ENCODE results near the gene PSMB3. TPM values are rescaled to one million over a fixed set of nuclear protein-coding genes. Genes with fewer than 3 reads are reported as not detected.

The PSMB3 gene
- polyA plus RNA-seq, 1 of the 3 experiments (the other 2 are of a cell fraction) = 533 TPM

- POLR2A ChIA-PET = interaction anchor here (0.6 to 1.9 kb wide), 2 partner anchors 25 to 45 kb away, joined by 4 to 6 read pairs; partner anchors contain the start of gene MLLT6
- CTCF ChIA-PET = interaction anchor here (0.8 to 1.8 kb wide), 3 partner anchors 15 to 73 kb away, joined by 4 to 11 read pairs (median 4); no protein-coding TSS in a partner anchor
- H3K4me3 ChIP-seq (ENCODE audit: low read depth in 2 of 2, low read length in 1 of 2) = peak overlapping the region; percentile 91 to 93
- H3K79me2 ChIP-seq (ENCODE audit: insufficient read depth) = peaks cover 67% of the 10 kb centered on the region
- H2AFZ ChIP-seq (ENCODE audit: low read depth) = peak overlapping the region; percentile 61
- no peak for DNase-seq
- H3F3A ChIP-seq (replicated peaks; ENCODE audit: insufficient read depth) = peaks cover 3% of the 10 kb centered on the region
- peaks cover 21% of the 10 kb centered on the region for H4K20me1 ChIP-seq (ENCODE audit: insufficient read depth)
- H3K9me3 ChIP-seq = no peaks in the 10 kb centered on the region
- H3K9ac ChIP-seq = peak overlapping the region; percentile 72; the same call in 1 of the 2 replicates
- peaks cover 4 to 5% of the 10 kb centered on the region in 2 experiments for H3K36me3 ChIP-seq (replicated peaks in 1 of 2; ENCODE audit: control insufficient read depth in 1 of 2, insufficient read depth in 2 of 2, low read length in 1 of 2)
- peaks cover 5 to 35% of the 10 kb centered on the region in 2 experiments; a peak in 1 of 4 replicates for H3K4me1 ChIP-seq (ENCODE audit: control insufficient read depth in 1 of 2, insufficient read depth in 2 of 2, low read depth in 1 of 2, low read length in 1 of 2)
- no peak for TF ChIP-seq TCF12 (IDR thresholded peaks at IDR 0.05)
- no peak for TF ChIP-seq TEAD4 (IDR thresholded peaks at IDR 0.05; ENCODE audit: borderline replicate concordance, insufficient read depth)
- TF ChIP-seq RCOR1 (IDR thresholded peaks at IDR 0.05; ENCODE audit: low read length) = no peak
- TF ChIP-seq FOSL2 (IDR thresholded peaks at IDR 0.05; ENCODE audit: borderline replicate concordance, low read depth) = no peak
- TF ChIP-seq JUND (IDR thresholded peaks at IDR 0.05) = no peak
- TF ChIP-seq MXI1 (IDR thresholded peaks at IDR 0.05; ENCODE audit: low read depth, low read length) = no peak
- no peak for TF ChIP-seq RFX5 (IDR thresholded peaks at IDR 0.05; ENCODE audit: low read length)
- TF ChIP-seq FOXM1 (IDR thresholded peaks at IDR 0.05; ENCODE audit: low read depth) = no peak
- no peak for TF ChIP-seq ZBTB33 (IDR thresholded peaks at IDR 0.05; ENCODE audit: borderline replicate concordance, low read depth)
- TF ChIP-seq NRF1 (IDR thresholded peaks at IDR 0.05; ENCODE audit: low read depth, low read length) = no peak
- TF ChIP-seq EP300 (IDR thresholded peaks at IDR 0.05; ENCODE audit: borderline replicate concordance in 1 of 2, low read depth in 1 of 2, low read length in 1 of 2) = no peak
- no peak for TF ChIP-seq MEF2A (IDR thresholded peaks at IDR 0.05; ENCODE audit: borderline replicate concordance, low read depth)
- peak overlapping the region; percentile 100 for H3K4me2 ChIP-seq
- H3K27ac ChIP-seq (ENCODE audit: low read depth in 2 of 2, low read length in 1 of 2) = peak overlapping the region; percentile 63 to 98
- no peaks in the 10 kb centered on the region for H3K9me2 ChIP-seq
- H3K27me3 ChIP-seq (ENCODE audit: insufficient read depth) = no peaks in the 10 kb centered on the region
- 4% methylated on average over 11 of the region's 12 CpGs for WGBS (ENCODE audit: low lambda C conversion rate)
These were observed 2.6 kb upstream of the PSMB3 start for GRCh38 chr17:38750044-38750311.

GRCh38 chr17:38750312-38751121 lies 2.0 kb upstream of the PSMB3 start:
- H2AFZ ChIP-seq (ENCODE audit: low read depth) = peak overlapping the region; percentile 61
- peaks cover 65% of the 10 kb centered on the region for H3K79me2 ChIP-seq (ENCODE audit: insufficient read depth)
- TF ChIP-seq SIN3A (IDR thresholded peaks at IDR 0.05; ENCODE audit: borderline replicate concordance, low read depth, low read length) (peak; percentile 28; the same call in 1 of the 2 replicates), MAX (IDR thresholded peaks at IDR 0.05; ENCODE audit: low read depth) (no peak)

More at GRCh38 chr17:38750312-38751121, 2.0 kb upstream of the PSMB3 start:
- H3K9me3 ChIP-seq = no peaks in the 10 kb centered on the region
- H3K9ac ChIP-seq = peak overlapping the region; percentile 72; the same call in 1 of the 2 replicates
- peaks cover 3% of the 10 kb centered on the region for H3F3A ChIP-seq (replicated peaks; ENCODE audit: insufficient read depth)
- ChIA-PET POLR2A (interaction anchor here (0.6 to 2.7 kb wide), 3 partner anchors 8 to 102 kb away, joined by 3 to 12 read pairs (median 4); partner anchors contain the start of gene RPL23), CTCF (interaction anchor here (1.5 to 3.7 kb wide), 2 partner anchors 16 to 74 kb away, joined by 4 to 30 read pairs; no protein-coding TSS in a partner anchor)
- no peak for DNase-seq
- no peaks in the 10 kb centered on the region for H3K9me2 ChIP-seq
- WGBS (ENCODE audit: low lambda C conversion rate) = 32% methylated on average over 28 of the region's 28 CpGs
- peaks cover 16% of the 10 kb centered on the region for H4K20me1 ChIP-seq (ENCODE audit: insufficient read depth)
- H3K36me3 ChIP-seq (replicated peaks in 1 of 2; ENCODE audit: control insufficient read depth in 1 of 2, insufficient read depth in 2 of 2, low read length in 1 of 2) = peaks cover 4 to 5% of the 10 kb centered on the region in 2 experiments
- H3K4me2 ChIP-seq = peak overlapping the region; percentile 100
- H3K4me1 ChIP-seq (ENCODE audit: control insufficient read depth in 1 of 2, insufficient read depth in 2 of 2, low read depth in 1 of 2, low read length in 1 of 2) = peaks cover under 1 to 31% of the 10 kb centered on the region in 2 experiments; a peak in 1 of 4 replicates
- H3K4me3 ChIP-seq (ENCODE audit: low read depth in 2 of 2, low read length in 1 of 2) = peak overlapping the region; percentile 91 to 93
- no peaks in the 10 kb centered on the region for H3K27me3 ChIP-seq (ENCODE audit: insufficient read depth)
- H3K27ac ChIP-seq (ENCODE audit: low read depth in 2 of 2, low read length in 1 of 2) = peak overlapping the region; percentile 74 to 98; a peak in 3 of 4 replicates

Measured in SK-N-SH (cell line).